Activated CD8-positive, alpha-beta memory T cell treated with anti-CD3 and anti-CD28 coated beads, Interleukin-2, amount 50 U/mL, for 1 hour (primary cell): Measurements from ENCODE around the gene MRTFA.

Experiments used
- DNase-seq: peaks from one replicate; pipeline ENCODE4 v3.0.0-alpha.2; 2020; ENCODE audit errors: extremely low read depth

Gene MRTFA

DNA sequence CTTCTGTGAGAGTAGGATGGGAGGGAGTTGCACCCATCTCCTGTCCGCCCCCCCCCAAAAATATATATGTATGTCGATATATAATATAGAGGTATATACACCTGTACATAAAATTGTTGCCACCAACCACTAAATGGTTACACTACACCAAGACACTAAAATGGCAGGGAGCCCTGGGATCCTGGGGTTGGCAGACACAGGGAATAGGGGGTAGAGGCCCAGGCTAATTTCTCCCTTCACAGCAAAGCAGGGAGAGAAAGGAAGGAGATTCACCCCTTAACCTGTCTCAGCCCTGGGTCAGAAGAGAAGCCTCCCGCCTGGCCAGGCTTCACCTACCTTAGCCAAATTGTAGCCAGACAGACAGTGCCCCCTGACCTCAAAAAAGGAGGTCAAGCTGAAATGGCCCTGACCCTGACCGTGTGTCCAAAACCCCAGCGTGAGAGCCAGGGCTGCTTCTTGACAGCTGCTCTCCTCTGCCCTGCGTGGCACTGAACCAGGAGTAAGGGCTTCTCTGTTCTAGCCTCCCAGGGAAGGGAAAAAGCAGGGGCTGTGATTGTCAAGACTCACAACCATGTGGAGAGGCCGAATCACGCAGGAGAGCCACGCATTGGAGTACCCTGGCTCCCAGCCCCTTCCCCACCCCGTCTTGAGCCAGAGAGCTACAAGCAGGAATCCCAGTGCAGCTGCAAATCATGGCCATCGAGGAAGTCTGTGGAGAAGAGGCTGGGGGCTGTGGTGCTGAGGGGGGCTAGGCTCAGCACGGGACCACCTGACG lies 225.6 kb downstream of the MRTFA start:
- no peak for DNase-seq

- DNase-seq: no peak
These were observed 226.2 kb downstream of the MRTFA start for GRCh38 chr22:40410272-40410671.

- no peak for DNase-seq
These were observed 226.9 kb downstream of the MRTFA start for GRCh38 chr22:40409613-40410113.

DNA sequence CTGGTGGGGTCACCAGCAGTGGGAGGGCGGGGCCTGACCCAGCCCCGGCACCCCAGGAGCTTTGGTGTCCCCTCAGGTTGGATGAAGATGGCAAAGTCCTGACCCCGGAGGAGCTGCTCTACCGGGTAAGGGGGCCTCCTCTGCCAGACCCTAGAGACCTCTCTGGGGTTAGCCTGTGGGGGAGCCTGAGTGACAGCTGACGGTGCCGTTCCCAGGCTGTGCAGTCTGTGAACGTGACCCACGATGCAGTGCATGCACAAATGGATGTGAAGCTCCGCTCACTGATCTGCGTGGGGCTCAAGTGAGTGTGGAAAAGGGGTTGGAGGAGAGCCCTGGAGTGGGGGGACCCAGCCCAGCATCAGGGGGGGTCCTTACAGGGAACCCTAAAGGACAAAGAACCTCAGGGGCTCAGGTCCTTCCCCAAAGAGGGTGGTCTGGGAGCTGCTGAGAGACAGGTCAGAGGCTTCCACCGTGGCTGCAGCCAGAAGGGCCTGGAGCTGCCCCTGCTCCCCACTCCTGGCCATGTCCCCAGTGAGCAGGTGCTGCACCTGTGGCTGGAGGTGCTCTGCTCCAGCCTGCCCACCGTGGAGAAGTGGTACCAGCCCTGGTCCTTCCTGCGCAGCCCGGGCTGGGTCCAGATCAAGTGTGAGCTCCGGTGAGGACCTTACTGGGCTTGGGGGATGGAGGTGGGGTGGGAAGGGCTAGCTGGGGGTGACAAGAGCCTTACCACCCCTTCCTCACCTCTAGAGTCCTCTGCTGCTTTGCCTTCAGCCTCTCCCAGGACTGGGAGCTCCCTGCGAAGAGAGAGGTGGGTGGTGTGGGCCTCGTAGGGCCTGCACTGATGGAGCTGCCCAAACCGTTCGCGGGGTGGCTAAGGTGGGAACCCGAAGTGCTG lies 227.6 kb downstream of the MRTFA start:
- no peak for DNase-seq

- no peak for DNase-seq
These were observed 228.4 kb downstream of the MRTFA start for GRCh38 chr22:40407831-40408717.

GRCh38 chr22:40407021-40407761 lies 229.3 kb downstream of the MRTFA start:
- no peak for DNase-seq

GRCh38 chr22:40406063-40406890 lies 230.2 kb downstream of the MRTFA start:
- DNase-seq: no peak

GRCh38 chr22:40405178-40406062 lies 231.1 kb downstream of the MRTFA start:
- DNase-seq: no peak

- no peak for DNase-seq
These were observed 232.0 kb downstream of the MRTFA start for GRCh38 chr22:40404251-40405177.

- DNase-seq: no peak
These were observed 232.9 kb downstream of the MRTFA start for GRCh38 chr22:40403651-40404050.

DNA sequence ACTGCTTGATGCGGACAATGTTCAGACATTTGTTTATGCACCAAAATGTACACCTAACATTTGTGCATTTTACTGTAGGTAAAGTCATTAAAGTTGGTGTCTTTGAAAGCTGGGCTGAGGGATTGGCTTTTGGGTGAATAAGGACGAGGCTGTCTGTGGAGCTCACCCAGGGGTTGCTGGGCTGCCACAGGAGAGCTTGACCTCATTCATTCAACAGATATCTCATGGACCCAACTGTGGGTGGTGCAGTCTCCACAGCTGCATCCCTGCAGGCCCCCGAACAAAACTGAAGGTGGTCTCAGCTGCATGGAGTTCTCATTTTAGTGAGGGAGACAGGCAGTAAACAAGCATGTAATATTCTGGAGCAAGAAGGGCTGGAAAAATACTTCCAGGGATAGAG lies 233.4 kb downstream of the MRTFA start:
- DNase-seq: no peak

DNA sequence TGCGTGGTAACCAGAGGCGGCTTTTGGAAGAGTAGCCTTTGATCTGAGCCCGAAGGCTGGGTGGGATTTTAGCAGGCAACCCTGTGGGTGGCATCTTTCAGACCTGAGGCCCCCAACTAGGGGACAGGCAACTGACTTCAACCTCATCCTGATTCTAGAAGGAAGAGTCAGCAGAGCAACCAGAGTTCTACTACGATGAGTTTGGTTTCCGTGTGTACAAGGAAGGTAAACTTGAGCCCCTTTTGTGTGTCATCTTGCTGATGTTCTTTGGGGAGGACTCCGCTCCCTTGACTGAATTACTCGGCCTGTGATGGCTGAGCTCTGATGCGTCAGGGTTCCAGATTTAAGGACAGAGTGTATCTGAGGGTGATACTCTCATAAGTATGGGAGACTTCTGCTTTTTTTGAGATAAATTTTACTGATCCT lies 234.5 kb downstream of the MRTFA start:
- no peak for DNase-seq

DNA sequence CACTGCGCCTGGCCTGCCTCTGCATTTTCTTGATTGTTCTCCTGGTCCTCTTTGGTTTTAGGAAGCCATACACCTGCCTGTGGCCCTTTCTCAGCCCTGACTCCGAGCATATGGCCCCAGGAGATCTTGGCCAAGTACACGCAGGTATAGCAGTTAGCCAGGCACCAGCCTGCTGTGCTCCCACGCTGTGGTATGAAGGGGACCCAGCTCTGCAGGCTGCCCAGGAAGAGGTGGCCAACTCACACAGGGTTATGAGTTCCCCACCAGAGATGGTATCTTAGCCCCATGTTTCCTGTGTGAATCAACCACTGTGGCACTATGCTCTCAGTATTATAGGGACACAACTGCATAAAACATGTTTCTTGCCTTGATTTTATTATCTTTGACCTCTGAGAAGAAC lies 235.0 kb downstream of the MRTFA start:
- peak; percentile 22 for DNase-seq

GRCh38 chr22:40400159-40400558 lies 236.4 kb downstream of the MRTFA start:
- DNase-seq: no peak

DNA sequence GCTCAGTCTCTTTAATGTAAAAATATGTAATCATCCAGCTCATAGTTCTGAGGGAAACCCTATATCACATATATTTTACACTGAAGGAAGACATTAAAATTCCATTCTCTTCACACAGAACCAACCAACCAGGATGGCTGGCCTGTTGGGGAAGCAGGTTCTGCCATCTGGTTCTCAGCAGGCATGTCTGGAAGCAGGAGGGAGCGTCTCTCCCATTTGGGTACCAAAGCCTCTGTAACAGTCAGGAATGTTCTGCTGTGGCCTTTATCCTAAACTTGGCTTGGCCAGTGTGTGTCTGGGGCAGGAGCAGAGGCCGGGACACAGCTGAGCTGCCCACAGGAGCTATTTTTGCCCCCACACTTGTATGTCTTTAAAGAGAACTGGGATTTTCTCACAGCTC lies 236.9 kb downstream of the MRTFA start:
- DNase-seq: no peak

DNA sequence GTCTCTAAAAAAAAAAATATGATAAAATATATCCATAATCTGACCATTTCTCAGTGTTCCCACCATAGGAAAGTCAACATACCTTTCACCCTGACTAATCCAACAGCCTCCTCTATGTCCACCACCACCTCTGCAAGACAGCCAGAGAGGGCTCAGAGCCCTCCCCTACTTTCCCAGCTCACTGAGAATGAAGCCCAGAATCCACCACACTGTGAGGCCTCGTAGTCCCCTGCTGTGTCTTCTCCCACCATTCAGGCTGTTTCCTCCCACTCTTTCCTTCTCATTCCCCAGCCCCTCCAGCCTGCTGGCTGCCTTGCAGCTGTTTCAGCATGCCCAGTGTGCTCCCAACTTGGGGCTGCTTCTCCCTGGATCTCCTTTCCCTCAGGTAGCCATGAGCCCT lies 239.1 kb downstream of the MRTFA start:
- DNase-seq: no peak

DNA sequence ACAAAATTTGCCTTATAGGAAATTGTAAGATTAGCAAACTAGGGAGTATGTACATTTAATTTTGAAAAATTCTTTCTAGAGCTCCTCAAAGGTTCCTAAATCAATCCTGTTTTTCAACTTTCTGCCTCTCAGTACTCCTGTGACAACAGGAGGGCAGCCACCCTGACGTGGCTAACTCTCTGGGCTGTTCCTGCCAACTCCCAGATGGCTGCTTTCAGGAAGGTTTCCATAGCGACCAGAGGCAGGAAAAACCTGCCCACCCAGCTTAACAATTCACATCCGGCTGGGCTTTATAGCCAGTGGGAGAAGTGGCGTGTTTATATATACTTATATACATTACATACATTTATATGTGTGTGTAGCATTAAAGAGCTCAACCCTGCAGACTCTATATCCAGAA lies 239.6 kb downstream of the MRTFA start:
- DNase-seq: no peak

- no peak for DNase-seq
These were observed 240.9 kb downstream of the MRTFA start for GRCh38 chr22:40395607-40396006.
